Thyroid gland (tissue), 4 donors: Measurements from ENCODE around the gene TUFT1. TPM values are rescaled to one million over a fixed set of nuclear protein-coding genes. Genes with fewer than 3 reads are reported as not detected.
A peak's percentile ranks its signal among the peaks of the same experiment; 100 is the strongest.

Experiments used
- DNase-seq, 2 donors: peaks; one replicate each; pipeline ENCODE4 v3.0.0-alpha.2; 2019
- H3K27ac ChIP-seq, 3 donors: fragments of 200-600 bp; sonication (generic); 1 replicate in 2 of 3; 2 replicates in 1 of 3; pipeline ENCODE4 v1.5.1; 2016 to 2019; ENCODE audit warnings: mild to moderate bottlenecking in 1 of 3, moderate library complexity in 1 of 3
- H3K27me3 ChIP-seq: fragments of 200-600 bp; sonication (generic); one replicate; pipeline ENCODE4 v1.5.1; 2019
- H3K36me3 ChIP-seq, 2 donors: fragments of 200-600 bp; sonication (generic); one replicate each; pipeline ENCODE4 v1.5.1; 2016 to 2019
- H3K4me1 ChIP-seq, 2 donors: fragments of 200-600 bp; sonication (generic); one replicate each; pipeline ENCODE4 v1.5.1; 2017 to 2019
- H3K4me3 ChIP-seq, 3 donors: fragments of 200-600 bp; sonication (generic); replicated peaks in 1 of 3; 1 replicate in 2 of 3; 2 replicates in 1 of 3; pipeline ENCODE4 v1.5.1; 2016; ENCODE audit warnings: mild to moderate bottlenecking in 1 of 3
- H3K9me3 ChIP-seq: fragments of 200-600 bp; sonication (generic); one replicate; pipeline ENCODE4 v1.5.1; 2017
- CTCF ChIP-seq, 6 experiments: fragments of 200-600 bp in 3 of 6; fragments of 450-650 bp in 3 of 6; sonication (generic) in 3 of 6; IDR thresholded peaks; one replicate each; pipeline ENCODE4 v1.5.1; 2016 to 2019; ENCODE audit warnings: antibody characterized with exemption in 6 of 6, mild to moderate bottlenecking in 2 of 6, inconsistent platforms in 1 of 6, moderate library complexity in 1 of 6
- POLR2A ChIP-seq, 2 donors: fragments of 450-650 bp; IDR thresholded peaks; one replicate each; pipeline ENCODE4 v1.6.1; 2017; ENCODE audit warnings: antibody characterized with exemption in 2 of 2, mild to moderate bottlenecking in 2 of 2, moderate library complexity in 1 of 2
- WGBS, 2 donors: methylation state at CpG; one replicate each; pipeline ENCODE4 v1.1.5; 2017; 5-methylcytosine and 5-hydroxymethylcytosine counted together
- intact Hi-C: fragments of 100-400 bp; cut with DNase I; formaldehyde crosslinking; loops from one replicate; pipeline ENCODE4 v1.15.1; 2023
- total RNA-seq, 4 donors: library from RNA; depleted of rRNA; stranded (reverse); fragments of >200 nt; gene quantifications; one replicate each; pipeline ENCODE4 v1.2.3, GENCODE V29; 2016

TUFT1 gene
- total RNA-seq, 4 donors from 2014 or later = 4.0 to 8.8 (median 5.0) TPM

GRCh38 chr1:151510020-151510405 lies 30.1 kb upstream of the TUFT1 start:
- no peaks in the 10 kb centered on the region for H3K36me3 ChIP-seq
- no peaks in the 10 kb centered on the region for H3K27me3 ChIP-seq
- no peak overlapping the region for H3K4me3 ChIP-seq
- no peaks in the 10 kb centered on the region for H3K9me3 ChIP-seq
- 33 to 36% methylated on average over 9 of the region's 9 CpGs for WGBS, 2 donors
- TF ChIP-seq POLR2A (IDR thresholded peaks at IDR 0.05) (no peak), CTCF (IDR thresholded peaks at IDR 0.05) (no peak)
- no peak overlapping the region for H3K27ac ChIP-seq
- intact Hi-C loops = no loop called here
- H3K4me1 ChIP-seq = peaks cover 27 to 33% of the 10 kb centered on the region in 2 donors
- DNase-seq = no peak

- intact Hi-C loops = no loop called here
- DNase-seq = no peak
- no peaks in the 10 kb centered on the region for H3K36me3 ChIP-seq
- H3K4me3 ChIP-seq = peak overlapping the region in 2 of 3 donors; percentile 33 to 52
- peaks cover 27 to 33% of the 10 kb centered on the region in 2 donors for H3K4me1 ChIP-seq
- H3K9me3 ChIP-seq = no peaks in the 10 kb centered on the region
- H3K27ac ChIP-seq = peak overlapping the region; percentile 39 to 77 (median 48)
- 10 to 14% methylated on average over 10 of the region's 10 CpGs for WGBS, 2 donors
- no peaks in the 10 kb centered on the region for H3K27me3 ChIP-seq
- TF ChIP-seq CTCF (IDR thresholded peaks at IDR 0.05) (no peak), POLR2A (IDR thresholded peaks at IDR 0.05) (no peak)
Measured at GRCh38 chr1:151510614-151510956, 29.5 kb upstream of the TUFT1 start.

- intact Hi-C loops = no loop called here
Measured at GRCh38 chr1:151510957-151511635, 29.0 kb upstream of the TUFT1 start, which contains the start of gene CGN. Gene CGN, plus strand, starts transcription at chr1:151511387. Its CDS starts 7,133 bp downstream, at chr1:151518520.

GRCh38 chr1:151511636-151512215 lies 28.4 kb upstream of the TUFT1 start:
- DNase-seq = peak; percentile 68 to 72
- intact Hi-C loops = loop anchor here (2.0 kb wide), 1 partner anchor 25 kb away; no protein-coding TSS in a partner anchor
- TF ChIP-seq POLR2A (IDR thresholded peaks at IDR 0.05) (no peak), CTCF (IDR thresholded peaks at IDR 0.05) (peak in 2 of 6 experiments; percentile 9 to 24)

More at GRCh38 chr1:151510957-151511635, 29.0 kb upstream of the TUFT1 start, which contains the start of gene CGN:
- TF ChIP-seq CTCF (IDR thresholded peaks at IDR 0.05) (no peak), POLR2A (IDR thresholded peaks at IDR 0.05) (peak in 1 of 2 donors; percentile 80)
- Histone ChIP-seq H3K27ac (peak within 1 kb of the TSS; percentile 48 to 85 (median 77)), H3K4me1 (peaks cover 31 to 35% of the 10 kb centered on the region in 2 donors), H3K4me3 (peak within 1 kb of the TSS in 2 of 3 donors; percentile 52 to 65), H3K36me3 (no peaks in the 10 kb centered on the region), H3K9me3 (no peaks in the 10 kb centered on the region), H3K27me3 (no peaks in the 10 kb centered on the region)
- DNase-seq = peak; percentile 95
- 0 to 1% methylated on average over 21 to 23 of the region's 68 CpGs for WGBS, 2 donors

GRCh38 chr1:151512326-151512725 lies 27.8 kb upstream of the TUFT1 start:
- 38 to 43% methylated on average over 3 to 4 of the region's 4 CpGs for WGBS, 2 donors
- DNase-seq = peak in 1 of 2 donors; percentile 10
- Histone ChIP-seq H3K4me1 (peaks cover 35 to 41% of the 10 kb centered on the region in 2 donors), H3K9me3 (no peaks in the 10 kb centered on the region), H3K36me3 (no peaks in the 10 kb centered on the region), H3K27me3 (no peaks in the 10 kb centered on the region), H3K27ac (peak overlapping the region; percentile 72 to 93 (median 89)), H3K4me3 (peak overlapping the region in 1 of 3 donors; percentile 52)
- intact Hi-C loops = loop anchor here (2.0 kb wide), 1 partner anchor 24 kb away; no protein-coding TSS in a partner anchor
- TF ChIP-seq POLR2A (IDR thresholded peaks at IDR 0.05) (no peak), CTCF (IDR thresholded peaks at IDR 0.05) (no peak)

More at GRCh38 chr1:151511636-151512215, 28.4 kb upstream of the TUFT1 start:
- Histone ChIP-seq H3K4me3 (peak overlapping the region in 2 of 3 donors; percentile 52 to 65), H3K27me3 (no peaks in the 10 kb centered on the region), H3K36me3 (no peaks in the 10 kb centered on the region), H3K4me1 (peaks cover 35 to 41% of the 10 kb centered on the region in 2 donors), H3K27ac (peak overlapping the region; percentile 48 to 85 (median 77)), H3K9me3 (no peaks in the 10 kb centered on the region)
- 1 to 2% methylated on average over 11 to 23 of the region's 23 CpGs for WGBS, 2 donors
